Transverse colon (tissue), 4 donors: Measurements from ENCODE around the gene TVP23C.
"Not testable (repeated sequence)": the region's sequence is repeated elsewhere in the genome, so short reads cannot be mapped to it uniquely, and the experiment has no call there.

ENCODE experiments used
- EP300 ChIP-seq: sonication (generic); formaldehyde crosslinking; IDR thresholded peaks from one replicate; pipeline ENCODE4 v1.6.1; 2017; ENCODE audit warnings: antibody characterized with exemption, low read depth
- POLR2A ChIP-seq: fragments of 450-650 bp; IDR thresholded peaks from one replicate; pipeline ENCODE4 v1.6.1; 2016; ENCODE audit warnings: antibody characterized with exemption, mild to moderate bottlenecking, moderate library complexity
- POLR2AphosphoS5 ChIP-seq, 3 donors: sonication (generic); formaldehyde crosslinking; IDR thresholded peaks; one replicate each; pipeline ENCODE4 v1.6.1; 2016; ENCODE audit warnings: antibody characterized with exemption in 3 of 3
- TF ChIP-seq, protein P1 (sequence below), 5 experiments: fragments of 200-600 bp in 3 of 5; fragments of 450-650 bp in 2 of 5; sonication (generic) in 3 of 5; IDR thresholded peaks; 1 replicate in 2 of 5; 2 replicates in 3 of 5; pipeline ENCODE4 v1.5.1; 2016 to 2017; ENCODE audit warnings: antibody characterized with exemption in 5 of 5, inconsistent platforms in 3 of 5, mild to moderate bottlenecking in 2 of 5, moderate library complexity in 1 of 5

DNA sequence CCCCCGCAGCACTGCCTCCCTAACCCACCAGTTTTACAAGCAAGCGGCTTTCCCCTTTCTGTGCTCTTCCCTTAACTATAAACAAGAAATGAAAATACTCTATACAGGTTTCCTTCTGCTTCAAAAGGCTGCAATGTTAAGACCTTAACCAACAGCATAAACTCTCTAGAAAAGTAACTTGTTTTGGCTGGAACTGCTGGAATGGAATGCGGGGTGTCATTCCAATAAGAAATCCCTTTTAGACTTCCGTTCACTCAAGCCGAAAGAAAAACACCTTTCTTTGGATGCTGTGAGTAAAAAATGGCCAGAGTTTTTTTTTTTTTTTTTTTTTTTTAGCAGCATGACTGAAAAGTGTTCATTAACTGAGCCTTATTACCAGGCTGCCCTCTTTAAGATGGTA, 28.7 kb upstream of the TVP23C start:
- TF ChIP-seq EP300; POLR2A; POLR2AphosphoS5 (IDR thresholded peaks at IDR 0.05): not testable (repeated sequence)
- TF ChIP-seq, protein P1, sequence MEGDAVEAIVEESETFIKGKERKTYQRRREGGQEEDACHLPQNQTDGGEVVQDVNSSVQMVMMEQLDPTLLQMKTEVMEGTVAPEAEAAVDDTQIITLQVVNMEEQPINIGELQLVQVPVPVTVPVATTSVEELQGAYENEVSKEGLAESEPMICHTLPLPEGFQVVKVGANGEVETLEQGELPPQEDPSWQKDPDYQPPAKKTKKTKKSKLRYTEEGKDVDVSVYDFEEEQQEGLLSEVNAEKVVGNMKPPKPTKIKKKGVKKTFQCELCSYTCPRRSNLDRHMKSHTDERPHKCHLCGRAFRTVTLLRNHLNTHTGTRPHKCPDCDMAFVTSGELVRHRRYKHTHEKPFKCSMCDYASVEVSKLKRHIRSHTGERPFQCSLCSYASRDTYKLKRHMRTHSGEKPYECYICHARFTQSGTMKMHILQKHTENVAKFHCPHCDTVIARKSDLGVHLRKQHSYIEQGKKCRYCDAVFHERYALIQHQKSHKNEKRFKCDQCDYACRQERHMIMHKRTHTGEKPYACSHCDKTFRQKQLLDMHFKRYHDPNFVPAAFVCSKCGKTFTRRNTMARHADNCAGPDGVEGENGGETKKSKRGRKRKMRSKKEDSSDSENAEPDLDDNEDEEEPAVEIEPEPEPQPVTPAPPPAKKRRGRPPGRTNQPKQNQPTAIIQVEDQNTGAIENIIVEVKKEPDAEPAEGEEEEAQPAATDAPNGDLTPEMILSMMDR (IDR thresholded peaks at IDR 0.05): not testable (repeated sequence)
